Measurements from ENCODE around the gene DCC. TPM values are rescaled to one million over a fixed set of nuclear protein-coding genes. Genes with fewer than 3 reads are reported as not detected.

The DCC gene
- total and polyA plus RNA-seq, 2 experiments from 2014 or later: 0.53 to 0.73 TPM

- no peak for TF ChIP-seq ZNF462 (CRISPR knock-in tag; IDR thresholded peaks at IDR 0.05)
- no peak for TF ChIP-seq POLR2AphosphoS5 (IDR thresholded peaks at IDR 0.05; ENCODE audit: low read depth)
- no peak for TF ChIP-seq ETS1 (IDR thresholded peaks at IDR 0.05)
- TF ChIP-seq JUNB (IDR thresholded peaks at IDR 0.05; ENCODE audit: unreplicated experiment): no peak
- TF ChIP-seq STAT1 (IDR thresholded peaks at IDR 0.05; ENCODE audit: unreplicated experiment): no peak
- TF ChIP-seq EZH2 (IDR thresholded peaks at IDR 0.05; ENCODE audit: low read depth, unreplicated experiment): no peak
- no peak for TF ChIP-seq CREB1 (CRISPR knock-in tag; IDR thresholded peaks at IDR 0.05; ENCODE audit: low read depth)
- no peak for TF ChIP-seq ZNF114 (CRISPR knock-in tag; IDR thresholded peaks at IDR 0.05)
- TF ChIP-seq EZH2phosphoT487 (IDR thresholded peaks at IDR 0.05; ENCODE audit: unreplicated experiment): no peak
Measured at GRCh38 chr18:53490019-53490418, 1150.0 kb downstream of the DCC start (continued).

DNA sequence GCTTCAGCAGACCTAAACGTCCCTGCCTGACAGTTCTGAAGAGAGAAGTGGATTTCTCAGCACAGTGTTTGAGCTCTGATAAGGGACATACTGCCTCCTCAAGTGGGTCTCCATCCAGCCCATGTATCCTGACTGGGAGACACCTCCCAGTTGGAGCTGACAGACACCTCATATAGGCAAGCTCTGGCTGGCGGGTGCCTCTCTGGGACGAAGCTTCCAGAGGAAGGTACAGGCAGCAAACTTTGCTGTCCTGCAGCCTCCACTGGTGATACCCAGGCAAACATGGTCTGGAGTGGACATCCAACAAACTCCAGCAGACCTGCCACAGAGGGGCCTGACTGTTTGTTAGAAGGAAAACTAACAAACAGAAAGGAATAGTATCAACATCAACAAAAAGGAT lies 1156.0 kb downstream of the DCC start:
- Mint-ChIP-seq H3K27ac (no peak overlapping the region), H3K27me3 (ENCODE audit: insufficient read depth, low read depth, poor library complexity) (no peaks in the 10 kb centered on the region), H3K4me1 (no peaks in the 10 kb centered on the region), H3K9me3 (no peaks in the 10 kb centered on the region; the same call in 2 of the 3 replicates), H3K36me3 (ENCODE audit: low read depth) (no peaks in the 10 kb centered on the region), H3K4me3 (no peak overlapping the region)
- H3K4me3 ChIP-seq: no peak overlapping the region
- ATAC-seq (no peak), DNase-seq (ENCODE audit: low spot score) (no peak)
- no peaks in the 10 kb centered on the region for H3K79me2 ChIP-seq (replicated peaks; ENCODE audit: insufficient read depth)
- H3K27me3 ChIP-seq (ENCODE audit: insufficient read depth): no peaks in the 10 kb centered on the region
- H3K27ac ChIP-seq (ENCODE audit: low read depth): no peak overlapping the region
- no peak overlapping the region for H3K4me2 ChIP-seq
- H3K4me1 ChIP-seq (ENCODE audit: insufficient read depth): no peaks in the 10 kb centered on the region
- H3K9me2 ChIP-seq (ENCODE audit: insufficient read depth): peaks cover 9% of the 10 kb centered on the region
- TF ChIP-seq CTCF (conservative IDR thresholded peaks at IDR 0.05; ENCODE audit: low read depth in 2 of 2): no peak
- no peak for TF ChIP-seq POLR2AphosphoS5 (IDR thresholded peaks at IDR 0.05; ENCODE audit: low read depth)
- TF ChIP-seq JUNB (IDR thresholded peaks at IDR 0.05; ENCODE audit: unreplicated experiment): no peak
- TF ChIP-seq EZH2 (IDR thresholded peaks at IDR 0.05; ENCODE audit: low read depth, unreplicated experiment): no peak
- no peak for TF ChIP-seq ZNF114 (CRISPR knock-in tag; IDR thresholded peaks at IDR 0.05)
- TF ChIP-seq NANOG (IDR thresholded peaks at IDR 0.05; ENCODE audit: borderline replicate concordance): no peak
- no peaks in the 10 kb centered on the region for H3K36me3 ChIP-seq (ENCODE audit: insufficient read depth)
- H3F3A ChIP-seq (replicated peaks; ENCODE audit: low read depth): no peaks in the 10 kb centered on the region
- no peaks in the 10 kb centered on the region for H4K20me1 ChIP-seq (replicated peaks; ENCODE audit: insufficient read depth)
- no peak overlapping the region for H2AFZ ChIP-seq

Data from GM23338 (cell line).